K562 (cell line): ENCODE measurements around the gene TRIM24. TPM values are rescaled to one million over a fixed set of nuclear protein-coding genes. Genes with fewer than 3 reads are reported as not detected.

Source experiments
- BRCA1 ChIP-seq, 2 experiments: fragments of 450-650 bp in 1 of 2; sonication (generic) in 1 of 2; formaldehyde crosslinking in 1 of 2; IDR thresholded peaks; 2 replicates each; pipeline versions ENCODE4 v1.5.0 to v1.6.1; 2017 to 2020; ENCODE audit warnings: mild to moderate bottlenecking in 1 of 2, missing genetic modification reagents in 1 of 2
- BRD4 ChIP-seq: fragments of 200-600 bp; sonication (generic); IDR thresholded peaks from 2 replicates; pipeline ENCODE4 v1.6.1; 2017; ENCODE audit warnings: inconsistent platforms
- CCNT2 ChIP-seq: IDR thresholded peaks from 2 replicates; pipeline ENCODE4 v1.6.1; 2011; ENCODE audit warnings: borderline replicate concordance, low read depth, mild to moderate bottlenecking, moderate library complexity, mixed read lengths, low read length; ENCODE audit not compliant: insufficient read length; ENCODE audit errors: extremely low read depth
- COPS2 ChIP-seq: fragments of 450-650 bp; conservative IDR thresholded peaks from 2 replicates; pipeline ENCODE4 v1.6.1; 2016; ENCODE audit warnings: mild to moderate bottlenecking, moderate library complexity
- HIVEP1 ChIP-seq: fragments of 250-450 bp; sonication (Bioruptor Pico); IDR thresholded peaks from 2 replicates; pipeline ENCODE4 v1.4.0; 2020; ENCODE audit warnings: mild to moderate bottlenecking
- HOXB6 ChIP-seq: fragments of 250-450 bp; sonication (Bioruptor Pico); IDR thresholded peaks from 2 replicates; pipeline ENCODE4 v1.5.1; 2022; ENCODE audit warnings: mild to moderate bottlenecking, borderline replicate concordance
- JUNB ChIP-seq: fragments of 450-650 bp; formaldehyde crosslinking; conservative IDR thresholded peaks from 2 replicates; pipeline ENCODE4 v1.4.0; 2020; ENCODE audit warnings: mild to moderate bottlenecking
- MIER1 ChIP-seq: fragments of 450-650 bp; IDR thresholded peaks from 2 replicates; pipeline ENCODE4 v1.6.1; 2016; ENCODE audit warnings: antibody characterized with exemption, mild to moderate bottlenecking, low read depth
- MTA1 ChIP-seq: fragments of 450-650 bp; IDR thresholded peaks from 2 replicates; pipeline ENCODE4 v1.6.1; 2017; ENCODE audit warnings: borderline replicate concordance
- NBN ChIP-seq: fragments of 450-650 bp; IDR thresholded peaks from 2 replicates; pipeline ENCODE4 v1.6.1; 2016; ENCODE audit warnings: low read depth, mild to moderate bottlenecking
- PHB2 ChIP-seq: fragments of 450-650 bp; IDR thresholded peaks from 2 replicates; pipeline ENCODE4 v1.6.1; 2017; ENCODE audit warnings: low read depth
- POLR2A ChIP-seq: fragments of 450-650 bp; conservative IDR thresholded peaks from 2 replicates; pipeline ENCODE4 v1.6.1; 2016
- RB1 ChIP-seq: fragments of 450-650 bp; IDR thresholded peaks from 2 replicates; pipeline ENCODE4 v1.6.1; 2017; ENCODE audit warnings: low read depth, mild to moderate bottlenecking
- RCOR1 ChIP-seq, 2 experiments: IDR thresholded peaks; 2 replicates each; pipeline ENCODE4 v1.6.1; 2012; ENCODE audit warnings: low read depth in 2 of 2, low read length in 2 of 2, borderline replicate concordance in 1 of 2, improper control_type of control experiment in 1 of 2
- SOX6 ChIP-seq: fragments of 450-650 bp; IDR thresholded peaks from 2 replicates; pipeline ENCODE4 v1.6.1; 2014; ENCODE audit warnings: mild to moderate bottlenecking
- SREBF1 ChIP-seq: fragments of 150-350 bp; IDR thresholded peaks from 2 replicates; pipeline ENCODE4 v1.6.1; 2014; ENCODE audit warnings: antibody characterized with exemption, low read depth, low read length, borderline replicate concordance
- STAT5A ChIP-seq: IDR thresholded peaks from 2 replicates; pipeline ENCODE4 v1.6.1; 2012; ENCODE audit warnings: low read length, inconsistent platforms, borderline replicate concordance
- STAT5B ChIP-seq: fragments of 250-450 bp; sonication (Bioruptor Pico); IDR thresholded peaks from 2 replicates; pipeline ENCODE4 v1.8.0; 2021; ENCODE audit warnings: mild to moderate bottlenecking, inconsistent platforms
- ZNF586 ChIP-seq: fragments of 450-650 bp; formaldehyde crosslinking; conservative IDR thresholded peaks from 2 replicates; pipeline ENCODE4 v1.4.0; 2020; ENCODE audit warnings: mild to moderate bottlenecking, moderate library complexity
- ZNF75A ChIP-seq: fragments of 450-650 bp; formaldehyde crosslinking; IDR thresholded peaks from 2 replicates; pipeline ENCODE4 v1.4.0; 2020; ENCODE audit warnings: mild to moderate bottlenecking
- ZSCAN29 ChIP-seq: fragments of 450-650 bp; IDR thresholded peaks from 2 replicates; pipeline ENCODE4 v1.6.1; 2017
- polyA plus RNA-seq, 8 experiments: library from polyadenylated mRNA; depleted of rRNA in 4 of 8; stranded (reverse) in 5 of 8; unstranded in 3 of 8; fragments of >200 nt; fragmentation: Nextera tagmentation in 2 of 8; fragmentation: Illumina TruSeq in 1 of 8; extraction: Ambion mirVana in 2 of 8; extraction: Trizol in 1 of 8; gene quantifications; 2 replicates each; pipeline versions ENCODE4 v1.2.1 to v1.2.3, GENCODE V29; 2011 to 2014; ENCODE audit warnings: inconsistent platforms in 1 of 8, missing spikeins in 1 of 8
- total RNA-seq, 7 experiments: library from RNA; depleted of rRNA in 6 of 7; stranded (reverse); fragments of >200 nt in 6 of 7; fragmentation: Illumina TruSeq in 2 of 7; extraction: Trizol in 2 of 7; gene quantifications; 2 replicates each; pipeline versions ENCODE4 v1.2.1 to v1.2.3, GENCODE V29; 2011 to 2021; ENCODE audit warnings: low replicate concordance in 1 of 7
- TF ChIP-seq, protein P1 (sequence below), 2 experiments: IDR thresholded peaks; 2 replicates each; pipeline ENCODE4 v1.6.1; 2011; ENCODE audit warnings: borderline replicate concordance in 1 of 2, control low read depth in 1 of 2, low read depth in 1 of 2, low read length in 1 of 2, mild to moderate bottlenecking in 1 of 2, mixed read lengths in 1 of 2, moderate library complexity in 1 of 2; ENCODE audit not compliant: insufficient read depth in 1 of 2, insufficient read length in 1 of 2, poor library complexity in 1 of 2, severe bottlenecking in 1 of 2; ENCODE audit errors: extremely low read depth in 1 of 2
- TF ChIP-seq, protein P2 (sequence below): fragments of 250-450 bp; sonication (Bioruptor Pico); IDR thresholded peaks from 2 replicates; pipeline ENCODE4 v1.5.0; 2021
- TF ChIP-seq, protein P3 (sequence below): sonication (generic); formaldehyde crosslinking; IDR thresholded peaks from 2 replicates; pipeline ENCODE4 v1.8.0; 2023; ENCODE audit warnings: mild to moderate bottlenecking, missing genetic modification reagents
- TF ChIP-seq, protein P4 (sequence below): IDR thresholded peaks from 2 replicates; pipeline ENCODE4 v1.6.1; 2011; ENCODE audit not compliant: insufficient read length; ENCODE audit errors: extremely low read depth

TRIM24 gene
- total and polyA plus RNA-seq, 9 of the 15 experiments (the other 6 are each of a cell fraction or from before 2014, with no cell fraction given) = 13.4 to 74.0 (median 41.7) TPM

DNA sequence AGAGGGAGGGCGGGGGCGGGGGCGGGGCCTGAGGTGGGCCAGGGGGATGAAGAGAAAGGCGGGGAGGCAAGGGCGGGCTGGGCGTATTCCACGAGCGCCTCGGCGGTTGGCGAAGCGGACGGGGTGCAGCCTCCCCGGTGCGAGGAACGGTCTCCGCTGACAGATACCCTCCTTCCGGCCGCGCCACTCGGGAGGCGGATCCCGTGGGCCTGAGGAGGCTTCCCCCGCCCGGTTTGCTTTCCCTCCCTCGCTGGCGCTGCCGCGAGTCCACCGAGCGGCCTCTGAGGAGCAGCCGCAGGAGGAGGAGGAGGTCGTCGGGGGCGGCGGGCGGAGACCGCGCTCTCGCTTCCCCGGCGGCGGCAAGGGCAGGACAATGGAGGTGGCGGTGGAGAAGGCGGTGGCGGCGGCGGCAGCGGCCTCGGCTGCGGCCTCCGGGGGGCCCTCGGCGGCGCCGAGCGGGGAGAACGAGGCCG lies at the start of gene TRIM24 (continued):
- TF ChIP-seq, protein P1, sequence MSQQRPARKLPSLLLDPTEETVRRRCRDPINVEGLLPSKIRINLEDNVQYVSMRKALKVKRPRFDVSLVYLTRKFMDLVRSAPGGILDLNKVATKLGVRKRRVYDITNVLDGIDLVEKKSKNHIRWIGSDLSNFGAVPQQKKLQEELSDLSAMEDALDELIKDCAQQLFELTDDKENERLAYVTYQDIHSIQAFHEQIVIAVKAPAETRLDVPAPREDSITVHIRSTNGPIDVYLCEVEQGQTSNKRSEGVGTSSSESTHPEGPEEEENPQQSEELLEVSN (IDR thresholded peaks at IDR 0.05; ENCODE audit: borderline replicate concordance in 1 of 2, extremely low read depth in 1 of 2, insufficient read depth in 1 of 2, insufficient read length in 1 of 2, low read depth in 1 of 2, low read length in 1 of 2, poor library complexity in 1 of 2, severe bottlenecking in 1 of 2) = peak; percentile 83 to 84
- peak; percentile 15; the same call in 1 of the 2 replicates for TF ChIP-seq STAT5A
- peak; percentile 41; the same call in 1 of the 2 replicates for TF ChIP-seq HOXB6 (CRISPR knock-in tag)
- peak; percentile 11; the same call in 1 of the 2 replicates for TF ChIP-seq ZSCAN29
- TF ChIP-seq, protein P2, sequence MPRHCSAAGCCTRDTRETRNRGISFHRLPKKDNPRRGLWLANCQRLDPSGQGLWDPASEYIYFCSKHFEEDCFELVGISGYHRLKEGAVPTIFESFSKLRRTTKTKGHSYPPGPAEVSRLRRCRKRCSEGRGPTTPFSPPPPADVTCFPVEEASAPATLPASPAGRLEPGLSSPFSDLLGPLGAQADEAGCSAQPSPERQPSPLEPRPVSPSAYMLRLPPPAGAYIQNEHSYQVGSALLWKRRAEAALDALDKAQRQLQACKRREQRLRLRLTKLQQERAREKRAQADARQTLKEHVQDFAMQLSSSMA (CRISPR knock-in tag) = peak; percentile 87; the same call in 1 of the 2 replicates
- no peak for TF ChIP-seq BRCA1 (IDR thresholded peaks at IDR 0.05)
- TF ChIP-seq BRCA1 (CRISPR knock-in tag; IDR thresholded peaks at IDR 0.05) = no peak
- TF ChIP-seq STAT5B (CRISPR knock-in tag) = no peak
- TF ChIP-seq RCOR1 (IDR thresholded peaks at IDR 0.05; ENCODE audit: borderline replicate concordance in 1 of 2, low read depth in 2 of 2, low read length in 2 of 2) = peak in 1 of 2 experiments; percentile 47; a peak in 2 of 4 replicates
- peak; percentile 71 for TF ChIP-seq NBN
- 0 out of 2 replicates have a peak, but pooled peaks have one; percentile 12 for TF ChIP-seq JUNB (CRISPR knock-in tag)
- TF ChIP-seq ZNF75A (CRISPR knock-in tag) = no peak
- TF ChIP-seq BRD4 = no peak
- TF ChIP-seq MIER1 = no peak
- TF ChIP-seq POLR2A = peak; percentile 96
- no peak for TF ChIP-seq COPS2
- TF ChIP-seq, protein P3, sequence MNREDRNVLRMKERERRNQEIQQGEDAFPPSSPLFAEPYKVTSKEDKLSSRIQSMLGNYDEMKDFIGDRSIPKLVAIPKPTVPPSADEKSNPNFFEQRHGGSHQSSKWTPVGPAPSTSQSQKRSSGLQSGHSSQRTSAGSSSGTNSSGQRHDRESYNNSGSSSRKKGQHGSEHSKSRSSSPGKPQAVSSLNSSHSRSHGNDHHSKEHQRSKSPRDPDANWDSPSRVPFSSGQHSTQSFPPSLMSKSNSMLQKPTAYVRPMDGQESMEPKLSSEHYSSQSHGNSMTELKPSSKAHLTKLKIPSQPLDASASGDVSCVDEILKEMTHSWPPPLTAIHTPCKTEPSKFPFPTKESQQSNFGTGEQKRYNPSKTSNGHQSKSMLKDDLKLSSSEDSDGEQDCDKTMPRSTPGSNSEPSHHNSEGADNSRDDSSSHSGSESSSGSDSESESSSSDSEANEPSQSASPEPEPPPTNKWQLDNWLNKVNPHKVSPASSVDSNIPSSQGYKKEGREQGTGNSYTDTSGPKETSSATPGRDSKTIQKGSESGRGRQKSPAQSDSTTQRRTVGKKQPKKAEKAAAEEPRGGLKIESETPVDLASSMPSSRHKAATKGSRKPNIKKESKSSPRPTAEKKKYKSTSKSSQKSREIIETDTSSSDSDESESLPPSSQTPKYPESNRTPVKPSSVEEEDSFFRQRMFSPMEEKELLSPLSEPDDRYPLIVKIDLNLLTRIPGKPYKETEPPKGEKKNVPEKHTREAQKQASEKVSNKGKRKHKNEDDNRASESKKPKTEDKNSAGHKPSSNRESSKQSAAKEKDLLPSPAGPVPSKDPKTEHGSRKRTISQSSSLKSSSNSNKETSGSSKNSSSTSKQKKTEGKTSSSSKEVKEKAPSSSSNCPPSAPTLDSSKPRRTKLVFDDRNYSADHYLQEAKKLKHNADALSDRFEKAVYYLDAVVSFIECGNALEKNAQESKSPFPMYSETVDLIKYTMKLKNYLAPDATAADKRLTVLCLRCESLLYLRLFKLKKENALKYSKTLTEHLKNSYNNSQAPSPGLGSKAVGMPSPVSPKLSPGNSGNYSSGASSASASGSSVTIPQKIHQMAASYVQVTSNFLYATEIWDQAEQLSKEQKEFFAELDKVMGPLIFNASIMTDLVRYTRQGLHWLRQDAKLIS = peak; percentile 55; the same call in 1 of the 2 replicates
- no peak for TF ChIP-seq PHB2
- peak; percentile 54; the same call in 1 of the 2 replicates for TF ChIP-seq HIVEP1
- peak; percentile 71 for TF ChIP-seq RB1
- TF ChIP-seq SREBF1 = no peak
- TF ChIP-seq, protein P4, sequence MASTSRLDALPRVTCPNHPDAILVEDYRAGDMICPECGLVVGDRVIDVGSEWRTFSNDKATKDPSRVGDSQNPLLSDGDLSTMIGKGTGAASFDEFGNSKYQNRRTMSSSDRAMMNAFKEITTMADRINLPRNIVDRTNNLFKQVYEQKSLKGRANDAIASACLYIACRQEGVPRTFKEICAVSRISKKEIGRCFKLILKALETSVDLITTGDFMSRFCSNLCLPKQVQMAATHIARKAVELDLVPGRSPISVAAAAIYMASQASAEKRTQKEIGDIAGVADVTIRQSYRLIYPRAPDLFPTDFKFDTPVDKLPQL = peak; percentile 50
- TF ChIP-seq CCNT2 = peak; percentile 91
- no peak for TF ChIP-seq ZNF586 (CRISPR knock-in tag)
- TF ChIP-seq MTA1 = peak; percentile 81
- 0 out of 2 replicates have a peak, but pooled peaks have one; percentile 16 for TF ChIP-seq SOX6
